Endothelial cell of umbilical vein (primary cell): ENCODE measurements around the gene CLSTN2.
A peak's percentile ranks its signal among the peaks of the same experiment; 100 is the strongest.

Source experiments
- EZH2 ChIP-seq: IDR thresholded peaks from 2 replicates; pipeline ENCODE4 v1.6.1; 2012; ENCODE audit warnings: borderline replicate concordance, low read depth, mild to moderate bottlenecking, moderate library complexity, low read length, inconsistent platforms; ENCODE audit not compliant: severe bottlenecking
- GATA2 ChIP-seq: IDR thresholded peaks from 2 replicates; pipeline ENCODE4 v1.7.0; 2011; ENCODE audit warnings: low read depth, mild to moderate bottlenecking, moderate library complexity, mixed read lengths, low read length; ENCODE audit not compliant: insufficient read length, insufficient read depth
- JUN ChIP-seq: IDR thresholded peaks from 2 replicates; pipeline ENCODE4 v1.6.1; 2011; ENCODE audit warnings: borderline replicate concordance, low read depth; ENCODE audit not compliant: insufficient read length, insufficient read depth
- POLR2A ChIP-seq: IDR thresholded peaks from 2 replicates; pipeline ENCODE4 v1.6.1; 2012; ENCODE audit warnings: low read depth, mild to moderate bottlenecking, control low read depth, low read length
- POLR2AphosphoS5 ChIP-seq: IDR thresholded peaks from 2 replicates; pipeline ENCODE4 v1.6.1; 2012; ENCODE audit warnings: low read depth, mild to moderate bottlenecking, control low read depth, low read length, moderate library complexity; ENCODE audit not compliant: insufficient read depth
- TF ChIP-seq, protein P1 (sequence below), 2 donors: IDR thresholded peaks; 1 replicate in 1 of 2; 2 replicates in 1 of 2; pipeline ENCODE4 v1.5.1; 2011; ENCODE audit warnings: low read length in 2 of 2, mild to moderate bottlenecking in 2 of 2, moderate library complexity in 2 of 2, control low read depth in 1 of 2, inconsistent platforms in 1 of 2, low read depth in 1 of 2; ENCODE audit not compliant: insufficient read depth in 1 of 2; ENCODE audit errors: extremely low read depth in 1 of 2
- TF ChIP-seq, protein P2 (sequence below): IDR thresholded peaks from 2 replicates; pipeline ENCODE4 v1.6.1; 2011; ENCODE audit not compliant: insufficient read depth, insufficient read length

DNA sequence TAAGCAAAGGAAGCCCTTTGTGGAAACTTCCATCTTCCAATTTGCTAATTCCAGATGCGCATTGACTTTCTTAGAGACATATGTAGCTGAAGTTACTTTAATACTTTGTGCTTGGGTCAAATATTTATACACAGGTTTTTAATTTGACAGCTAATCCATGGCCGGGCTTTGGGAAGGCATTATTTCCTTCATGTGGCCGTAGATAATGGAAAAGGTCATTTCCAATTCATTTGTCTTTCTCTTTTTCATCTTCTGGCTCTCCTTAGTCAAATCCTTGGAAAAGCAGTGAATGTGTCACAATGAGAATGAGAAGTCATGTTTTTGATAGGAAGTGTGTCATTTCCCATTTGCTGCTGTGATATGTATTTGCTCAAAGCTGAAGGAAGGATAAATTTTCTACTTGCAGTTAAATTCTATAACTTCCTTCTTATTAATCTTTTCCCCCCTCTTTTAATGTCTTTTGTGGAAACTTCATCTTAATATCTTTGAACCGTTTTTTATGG lies 323.3 kb downstream of the CLSTN2 start:
- TF ChIP-seq, protein P1, sequence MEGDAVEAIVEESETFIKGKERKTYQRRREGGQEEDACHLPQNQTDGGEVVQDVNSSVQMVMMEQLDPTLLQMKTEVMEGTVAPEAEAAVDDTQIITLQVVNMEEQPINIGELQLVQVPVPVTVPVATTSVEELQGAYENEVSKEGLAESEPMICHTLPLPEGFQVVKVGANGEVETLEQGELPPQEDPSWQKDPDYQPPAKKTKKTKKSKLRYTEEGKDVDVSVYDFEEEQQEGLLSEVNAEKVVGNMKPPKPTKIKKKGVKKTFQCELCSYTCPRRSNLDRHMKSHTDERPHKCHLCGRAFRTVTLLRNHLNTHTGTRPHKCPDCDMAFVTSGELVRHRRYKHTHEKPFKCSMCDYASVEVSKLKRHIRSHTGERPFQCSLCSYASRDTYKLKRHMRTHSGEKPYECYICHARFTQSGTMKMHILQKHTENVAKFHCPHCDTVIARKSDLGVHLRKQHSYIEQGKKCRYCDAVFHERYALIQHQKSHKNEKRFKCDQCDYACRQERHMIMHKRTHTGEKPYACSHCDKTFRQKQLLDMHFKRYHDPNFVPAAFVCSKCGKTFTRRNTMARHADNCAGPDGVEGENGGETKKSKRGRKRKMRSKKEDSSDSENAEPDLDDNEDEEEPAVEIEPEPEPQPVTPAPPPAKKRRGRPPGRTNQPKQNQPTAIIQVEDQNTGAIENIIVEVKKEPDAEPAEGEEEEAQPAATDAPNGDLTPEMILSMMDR (IDR thresholded peaks at IDR 0.05; ENCODE audit: extremely low read depth in 1 of 2, insufficient read depth in 1 of 2, low read depth in 1 of 2, low read length in 2 of 2) = no peak
- TF ChIP-seq, protein P2, sequence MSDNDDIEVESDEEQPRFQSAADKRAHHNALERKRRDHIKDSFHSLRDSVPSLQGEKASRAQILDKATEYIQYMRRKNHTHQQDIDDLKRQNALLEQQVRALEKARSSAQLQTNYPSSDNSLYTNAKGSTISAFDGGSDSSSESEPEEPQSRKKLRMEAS = no peak
- no peak for TF ChIP-seq POLR2AphosphoS5
- TF ChIP-seq JUN = peak; percentile 66
- peak; percentile 57 for TF ChIP-seq GATA2
- TF ChIP-seq EZH2 = no peak
- TF ChIP-seq POLR2A = no peak
